Left forelimb (tissue), 1 donor: ENCODE measurements around the gene UCHL3.
A peak's percentile ranks its signal among the peaks of the same experiment; 100 is the strongest.

ENCODE experiments used
- DNase-seq: peaks from one replicate; pipeline ENCODE4 v3.0.0-alpha.2; 2018; ENCODE audit warnings: low spot score

Gene UCHL3

GRCh38 chr13:75550159-75550567 is 572 bp downstream of the UCHL3 start:
- DNase-seq, result peak; percentile 63

GRCh38 chr13:75554464-75554863 is 4.9 kb downstream of the UCHL3 start:
- DNase-seq, result no peak

- no peak for DNase-seq
Observed at GRCh38 chr13:75554981-75555380, 5.4 kb downstream of the UCHL3 start.

GRCh38 chr13:75555836-75556235 is 6.2 kb downstream of the UCHL3 start:
- DNase-seq, result no peak

- DNase-seq, result no peak
Observed at GRCh38 chr13:75556961-75557360, 7.4 kb downstream of the UCHL3 start.

DNA sequence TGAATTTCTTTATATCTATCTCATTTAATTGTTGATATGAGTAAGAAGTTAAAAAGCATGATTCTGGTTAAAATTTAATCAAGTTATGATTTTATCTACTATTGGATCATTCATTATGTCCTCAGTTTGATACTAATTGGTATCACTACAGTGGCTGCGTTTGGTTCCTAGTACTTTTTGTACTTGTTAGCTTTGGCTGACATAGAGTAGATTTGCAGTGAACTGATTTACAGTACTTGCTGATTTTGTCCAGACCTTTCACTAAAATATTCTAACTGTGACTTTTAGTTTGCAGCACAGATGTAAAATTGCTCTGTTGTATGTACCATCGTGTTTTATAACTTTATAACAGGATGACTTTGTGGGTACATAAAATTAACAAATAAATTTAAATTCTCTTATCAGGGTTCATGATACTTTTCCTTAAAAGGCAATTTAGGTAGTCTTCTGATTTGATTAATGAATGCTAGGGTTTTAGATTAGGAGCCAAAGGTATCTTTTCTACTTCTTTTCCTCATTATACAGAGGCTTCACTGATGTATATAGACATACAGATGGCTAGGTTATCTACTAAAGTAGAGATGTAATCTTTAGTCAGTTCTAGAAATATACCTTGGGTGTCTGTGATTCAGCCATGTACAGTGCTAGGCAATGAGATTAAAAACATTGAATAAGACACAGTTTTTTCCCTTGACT is 8.7 kb downstream of the UCHL3 start:
- DNase-seq, result no peak

- no peak for DNase-seq
Observed at GRCh38 chr13:75566658-75567057, 17.1 kb downstream of the UCHL3 start.

DNA sequence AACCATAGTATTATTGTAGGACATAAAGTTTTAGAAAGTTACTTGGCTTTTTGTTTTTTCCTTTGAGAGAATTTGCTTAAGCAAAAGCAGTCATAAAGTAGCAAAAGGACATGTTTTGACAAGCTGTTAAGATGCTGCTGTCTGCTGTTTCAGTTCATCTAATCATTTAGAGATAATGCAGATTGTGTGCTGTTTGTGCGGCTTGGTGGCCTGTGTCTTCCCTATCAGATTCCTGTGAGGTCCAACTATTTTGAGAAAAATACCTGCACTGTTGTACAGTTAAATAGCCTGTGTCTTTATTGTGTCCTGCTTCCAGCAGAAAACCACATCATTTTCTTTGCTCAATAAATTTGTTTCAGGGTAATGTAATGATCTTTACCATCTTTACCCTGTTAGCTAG is 20.0 kb downstream of the UCHL3 start:
- no peak for DNase-seq

DNA sequence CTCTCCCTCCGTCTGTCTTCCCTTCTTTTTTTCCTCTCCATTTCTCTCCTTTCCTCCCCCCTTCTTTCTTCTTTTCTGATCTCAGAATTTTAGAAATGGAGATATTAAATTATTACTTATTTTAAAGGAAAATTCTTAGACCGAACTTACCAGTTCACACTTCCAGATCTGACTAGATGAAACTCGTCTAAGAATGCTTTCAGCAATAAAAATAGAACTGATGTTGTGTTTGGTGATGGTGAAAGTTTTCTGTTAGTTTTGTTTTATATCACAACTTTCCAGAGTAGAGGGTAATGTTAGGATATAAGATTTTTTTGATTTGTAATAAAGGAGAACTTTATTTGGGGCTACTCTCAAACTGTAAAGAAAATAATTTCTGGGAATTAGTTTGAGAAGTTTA is 29.9 kb downstream of the UCHL3 start:
- DNase-seq, result no peak

DNA sequence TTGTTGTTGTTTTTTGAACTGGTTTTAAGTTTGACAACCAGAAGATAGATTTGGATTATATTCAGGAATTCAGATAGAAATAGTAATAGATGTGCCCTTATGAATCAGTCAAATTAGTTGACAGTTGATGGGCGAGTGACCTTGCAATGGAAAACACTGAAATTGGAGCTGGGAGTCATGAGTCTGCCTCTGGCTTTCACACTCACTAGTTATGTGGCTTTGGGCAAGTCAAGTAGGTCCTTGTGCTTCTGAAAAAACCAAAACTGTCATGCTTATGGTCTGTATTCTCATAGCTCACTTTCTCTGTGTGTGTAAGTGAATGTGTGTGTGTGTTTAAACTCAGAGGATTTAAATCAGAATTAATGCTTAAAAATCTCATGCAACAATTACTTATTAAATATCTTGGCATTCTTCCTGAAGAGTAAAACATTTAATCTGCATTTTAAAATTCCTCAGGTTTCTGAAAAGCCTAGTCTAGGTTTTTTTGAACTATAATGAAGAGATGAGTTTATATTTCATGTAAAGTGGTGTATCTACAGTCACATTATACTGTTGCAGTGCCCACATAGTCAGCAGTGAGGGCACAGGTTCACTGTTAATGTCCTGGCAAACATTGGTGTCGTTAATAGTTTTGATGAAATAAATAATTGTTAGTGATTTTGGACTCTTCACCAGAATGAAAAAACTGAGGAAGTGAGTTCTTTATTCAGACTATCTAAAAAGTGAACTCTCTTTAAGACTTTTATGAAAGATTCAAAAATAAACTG is 32.5 kb downstream of the UCHL3 start:
- no peak for DNase-seq

GRCh38 chr13:75583091-75583490 is 33.5 kb downstream of the UCHL3 start:
- no peak for DNase-seq

DNA sequence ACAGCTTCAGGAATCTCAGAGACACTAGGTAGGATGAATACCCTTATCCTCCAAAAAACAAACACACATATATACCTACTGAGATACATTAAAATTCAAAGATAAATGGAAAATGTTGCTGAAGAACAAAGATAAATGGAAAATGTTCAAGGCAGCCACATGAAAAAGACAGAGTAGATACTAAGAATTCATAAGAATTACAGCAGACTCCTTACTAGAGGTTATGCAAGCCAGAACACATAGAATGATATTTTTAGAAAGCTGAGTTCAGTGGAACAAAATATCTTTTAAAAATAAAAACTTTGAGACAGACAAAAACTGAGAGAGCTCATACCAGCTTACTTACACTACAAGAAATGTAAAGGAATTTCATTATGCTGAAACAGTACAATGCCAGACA is 35.6 kb downstream of the UCHL3 start:
- no peak for DNase-seq

- no peak for DNase-seq
Observed at GRCh38 chr13:75587679-75588078, 38.1 kb downstream of the UCHL3 start.

DNA sequence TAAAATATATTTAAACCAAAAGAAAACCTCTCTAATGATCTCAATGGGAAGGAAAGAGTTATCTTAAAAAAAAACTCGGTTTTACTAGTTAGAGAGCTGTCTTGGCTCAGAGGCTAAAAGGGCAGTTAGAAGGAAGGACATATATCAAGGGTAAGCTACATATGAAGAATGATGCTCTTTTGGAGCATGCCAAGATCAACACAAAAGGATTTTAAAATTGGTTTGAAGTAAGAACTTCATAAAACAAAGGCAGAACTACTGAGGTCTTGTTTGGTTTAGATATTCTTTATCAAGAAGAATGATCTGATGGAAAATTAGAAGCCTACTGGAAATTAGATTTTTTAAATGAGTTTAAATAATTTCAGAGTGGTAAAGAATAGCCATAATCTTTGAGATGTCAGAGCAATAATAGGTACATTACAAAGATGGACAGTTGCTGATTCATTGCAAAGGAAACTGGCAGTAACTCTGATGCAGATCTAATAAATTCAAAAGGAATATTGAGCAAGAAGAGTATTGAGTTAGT is 47.1 kb downstream of the UCHL3 start:
- no peak for DNase-seq

GRCh38 chr13:75600371-75600770 is 50.8 kb downstream of the UCHL3 start:
- no peak for DNase-seq

- no peak for DNase-seq
Observed at GRCh38 chr13:75603038-75603437, 53.4 kb downstream of the UCHL3 start.

GRCh38 chr13:75607447-75607846 is 57.9 kb downstream of the UCHL3 start:
- DNase-seq, result no peak

- no peak for DNase-seq
Observed at GRCh38 chr13:75610466-75610865, 60.9 kb downstream of the UCHL3 start.

DNA sequence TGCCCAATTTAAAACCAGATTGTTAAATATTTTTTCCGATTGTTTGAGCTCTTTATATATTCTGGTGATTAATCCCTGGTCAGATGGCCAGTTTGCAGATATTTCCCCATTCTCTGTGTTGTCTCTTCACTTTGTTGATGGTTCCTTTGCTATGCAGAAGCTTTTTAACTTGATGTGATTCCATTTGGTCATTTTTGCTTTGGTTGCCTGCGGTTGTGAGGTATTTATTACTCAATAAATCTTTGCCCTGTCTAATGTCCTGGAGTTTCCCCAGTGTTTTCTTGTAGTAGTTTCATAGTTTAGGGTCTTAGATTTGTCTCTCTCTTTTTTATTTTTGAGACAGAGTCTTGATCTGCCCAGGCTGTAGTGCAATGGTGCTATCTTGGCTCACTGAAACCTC is 62.8 kb downstream of the UCHL3 start:
- DNase-seq, result no peak

DNA sequence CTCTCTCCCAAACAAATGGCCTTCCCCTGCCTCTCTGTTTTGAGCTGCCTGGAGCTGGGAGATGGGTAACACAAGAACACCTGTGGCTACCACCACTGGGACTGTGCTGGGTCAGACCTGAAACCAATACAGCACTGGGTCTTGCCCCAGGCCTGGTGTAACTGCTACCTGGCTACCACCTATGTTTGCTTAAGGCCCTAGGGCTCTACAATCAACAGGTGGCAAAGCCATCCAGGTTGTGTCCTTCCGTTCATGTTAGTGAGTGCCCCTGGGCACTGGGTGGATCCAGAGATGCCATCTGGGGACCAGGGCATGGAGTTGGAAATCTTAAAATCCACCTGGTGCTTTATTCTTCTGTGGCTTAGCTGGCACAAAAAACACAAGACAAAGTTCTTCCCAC is 67.6 kb downstream of the UCHL3 start:
- DNase-seq, result no peak

- DNase-seq, result no peak
Observed at GRCh38 chr13:75618308-75618707, 68.7 kb downstream of the UCHL3 start.

GRCh38 chr13:75620020-75620419 is 70.4 kb downstream of the UCHL3 start:
- DNase-seq, result no peak

DNA sequence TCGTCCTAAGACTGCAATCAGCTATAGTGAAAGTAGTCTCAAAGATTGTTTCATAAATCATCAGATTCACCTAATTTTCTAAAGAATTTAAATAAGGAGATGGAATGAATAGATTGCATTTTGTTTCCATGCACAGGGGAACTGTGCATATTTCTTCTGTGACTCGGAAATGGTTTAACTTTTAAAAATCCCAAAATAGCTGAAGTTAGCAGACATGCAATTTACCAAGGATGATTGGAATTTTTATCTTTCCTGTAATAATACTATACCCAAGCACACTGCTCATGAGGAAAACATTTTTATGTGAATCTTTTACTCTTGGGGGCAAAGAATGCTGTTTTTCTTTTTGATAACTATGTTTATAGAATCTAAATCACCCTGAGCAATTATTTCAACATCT is 71.6 kb downstream of the UCHL3 start:
- DNase-seq, result no peak

DNA sequence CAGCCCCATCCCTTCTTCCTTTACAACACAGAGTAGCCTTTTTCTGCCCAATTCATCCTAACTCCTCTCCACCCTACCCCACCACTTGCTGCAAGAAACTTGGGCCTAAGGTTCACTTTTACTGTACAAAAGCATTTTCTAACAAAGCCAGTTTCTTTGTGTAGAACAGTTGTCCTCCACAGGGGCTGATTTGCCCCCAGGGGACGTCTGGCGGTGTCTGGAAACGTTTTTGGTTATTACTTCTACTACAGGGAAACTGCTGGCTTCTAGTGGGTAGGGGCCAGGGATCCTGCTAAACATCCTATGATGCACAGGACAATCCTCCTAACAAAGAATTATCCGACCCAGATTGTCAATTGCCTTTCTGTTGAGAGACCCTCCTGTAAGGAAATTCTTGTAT is 79.2 kb downstream of the UCHL3 start:
- no peak for DNase-seq
